GM23338 (cell line): ENCODE data around the gene TMPRSS3. TPM values are rescaled to one million over a fixed set of nuclear protein-coding genes. Genes with fewer than 3 reads are reported as not detected.

ENCODE experiments used
- ATAC-seq: fragments of 200-7000 bp; cut with Tn5 transposase; 3 replicates; pipeline ENCODE4 v1.9.1; 2020
- DNase-seq: peaks from one replicate; pipeline ENCODE4 v3.0.0-alpha.2; 2015; ENCODE audit warnings: low spot score
- H2AFZ ChIP-seq: fragments of 200-600 bp; sonication (generic); 2 replicates; pipeline ENCODE4 v1.8.0; 2016; ENCODE audit warnings: antibody characterized with exemption, mild to moderate bottlenecking, moderate library complexity
- H3F3A ChIP-seq: fragments of 200-600 bp; sonication (generic); replicated peaks from 2 replicates; pipeline ENCODE4 v1.8.0; 2017; ENCODE audit warnings: antibody characterized with exemption, mixed run types, low read depth
- H3K27ac ChIP-seq: fragments of 200-600 bp; sonication (generic); 2 replicates; pipeline ENCODE4 v1.6.1; 2016; ENCODE audit warnings: low read depth
- H3K27me3 ChIP-seq: fragments of 200-600 bp; sonication (generic); 2 replicates; pipeline ENCODE4 v1.8.0; 2016; ENCODE audit warnings: mild to moderate bottlenecking, mixed run types, moderate library complexity; ENCODE audit not compliant: insufficient read depth
- H3K36me3 ChIP-seq: fragments of 200-600 bp; sonication (generic); 2 replicates; pipeline ENCODE4 v1.8.0; 2016; ENCODE audit warnings: mild to moderate bottlenecking; ENCODE audit not compliant: insufficient read depth
- H3K4me1 ChIP-seq: fragments of 200-600 bp; sonication (generic); 2 replicates; pipeline ENCODE4 v1.8.0; 2016; ENCODE audit warnings: mild to moderate bottlenecking, moderate library complexity; ENCODE audit not compliant: insufficient read depth
- H3K4me2 ChIP-seq: fragments of 200-600 bp; sonication (generic); 2 replicates; pipeline ENCODE4 v1.7.1; 2017; ENCODE audit warnings: mixed run types
- H3K4me3 ChIP-seq: fragments of 200-600 bp; sonication (generic); 2 replicates; pipeline ENCODE4 v1.6.1; 2016; ENCODE audit warnings: mixed run types
- H3K79me2 ChIP-seq: fragments of 200-600 bp; sonication (generic); replicated peaks from 2 replicates; pipeline ENCODE4 v1.8.0; 2017; ENCODE audit warnings: mild to moderate bottlenecking; ENCODE audit not compliant: insufficient read depth
- H3K9me2 ChIP-seq: fragments of 200-600 bp; sonication (generic); 2 replicates; pipeline ENCODE4 v1.8.0; 2017; ENCODE audit not compliant: insufficient read depth
- H4K20me1 ChIP-seq: fragments of 200-600 bp; sonication (generic); replicated peaks from 2 replicates; pipeline ENCODE4 v1.8.0; 2017; ENCODE audit warnings: mild to moderate bottlenecking; ENCODE audit not compliant: insufficient read depth
- H3K27ac Mint-ChIP-seq: 2 replicates; pipeline ENCODE4 v1.8.0; 2020; ENCODE audit warnings: inconsistent platforms, mild to moderate bottlenecking, moderate library complexity, mixed read lengths
- H3K27me3 Mint-ChIP-seq: 3 replicates; pipeline ENCODE4 v1.8.0; 2022; ENCODE audit warnings: low read depth, mild to moderate bottlenecking, moderate library complexity, mixed read lengths, inconsistent platforms; ENCODE audit not compliant: insufficient read depth, poor library complexity
- H3K36me3 Mint-ChIP-seq: 3 replicates; pipeline ENCODE4 v1.8.0; 2021; ENCODE audit warnings: low read depth, mild to moderate bottlenecking, inconsistent platforms, moderate library complexity, mixed read lengths
- H3K4me1 Mint-ChIP-seq: 3 replicates; pipeline ENCODE4 v1.8.0; 2020; ENCODE audit warnings: mild to moderate bottlenecking, inconsistent platforms, mixed read lengths
- H3K4me3 Mint-ChIP-seq: 3 replicates; pipeline ENCODE4 v1.8.0; 2021; ENCODE audit warnings: moderate library complexity, mild to moderate bottlenecking, inconsistent platforms, mixed read lengths
- H3K9me3 Mint-ChIP-seq: 3 replicates; pipeline ENCODE4 v1.8.0; 2020; ENCODE audit warnings: moderate library complexity, mild to moderate bottlenecking, inconsistent platforms, mixed read lengths
- CREB1 ChIP-seq: fragments of 250-450 bp; sonication (Bioruptor Pico); IDR thresholded peaks from 2 replicates; pipeline ENCODE4 v1.5.0; 2020; ENCODE audit warnings: low read depth, mild to moderate bottlenecking, moderate library complexity
- CTCF ChIP-seq, 2 experiments: fragments of 200-600 bp in 1 of 2; sonication (generic) in 1 of 2; conservative IDR thresholded peaks; 2 replicates each; pipeline versions ENCODE4 v1.5.1 to v1.6.1; 2016 to 2017; ENCODE audit warnings: antibody characterized with exemption in 2 of 2, low read depth in 2 of 2, mild to moderate bottlenecking in 2 of 2, moderate library complexity in 1 of 2
- EZH2 ChIP-seq: fragments of 200-600 bp; sonication (generic); IDR thresholded peaks from one replicate; pipeline ENCODE4 v1.8.0; 2017; ENCODE audit warnings: antibody characterized with exemption, mild to moderate bottlenecking, low read depth; ENCODE audit not compliant: unreplicated experiment
- EZH2phosphoT487 ChIP-seq: fragments of 200-600 bp; sonication (generic); IDR thresholded peaks from one replicate; pipeline ENCODE4 v1.8.1; 2018; ENCODE audit warnings: antibody characterized with exemption; ENCODE audit not compliant: unreplicated experiment
- JUNB ChIP-seq: IDR thresholded peaks from one replicate; pipeline ENCODE4 v1.6.1; 2016; ENCODE audit warnings: antibody characterized with exemption; ENCODE audit not compliant: unreplicated experiment
- NANOG ChIP-seq: IDR thresholded peaks from 2 replicates; pipeline ENCODE4 v1.6.1; 2016; ENCODE audit warnings: antibody characterized with exemption, borderline replicate concordance
- POLR2AphosphoS5 ChIP-seq: IDR thresholded peaks from 2 replicates; pipeline ENCODE4 v1.6.1; 2016; ENCODE audit warnings: antibody characterized with exemption, low read depth
- REST ChIP-seq: IDR thresholded peaks from one replicate; pipeline ENCODE4 v1.6.1; 2018; ENCODE audit warnings: antibody characterized with exemption; ENCODE audit not compliant: unreplicated experiment
- ZNF114 ChIP-seq: fragments of 250-450 bp; sonication (Bioruptor Pico); IDR thresholded peaks from 2 replicates; pipeline ENCODE4 v1.5.0; 2020; ENCODE audit warnings: mild to moderate bottlenecking, moderate library complexity
- ZNF331 ChIP-seq: fragments of 250-450 bp; sonication (Bioruptor Pico); IDR thresholded peaks from 2 replicates; pipeline ENCODE4 v1.5.0; 2020; ENCODE audit warnings: low read depth, mild to moderate bottlenecking, moderate library complexity
- ZNF462 ChIP-seq: fragments of 250-450 bp; sonication (Bioruptor Pico); IDR thresholded peaks from 2 replicates; pipeline ENCODE4 v1.5.0; 2020; ENCODE audit warnings: mild to moderate bottlenecking, moderate library complexity
- polyA plus RNA-seq: library from polyadenylated mRNA; unstranded; fragments of >200 nt; fragmentation: Nextera tagmentation; extraction: Ambion mirVana; gene quantifications from 2 replicates; pipeline ENCODE4 v1.2.1, GENCODE V29; 2016
- total RNA-seq: library from RNA; depleted of rRNA; stranded (reverse); fragments of >200 nt; shearing (Covaris generic); gene quantifications from 2 replicates; pipeline ENCODE4 v1.2.3, GENCODE V29; 2014
- TF ChIP-seq, protein P1 (sequence below): IDR thresholded peaks from 2 replicates; pipeline ENCODE4 v1.6.1; 2016; ENCODE audit warnings: antibody characterized with exemption

Gene TMPRSS3
- total and polyA plus RNA-seq, 2 experiments from 2014 or later: 0.17 TPM; not detected in 1

DNA sequence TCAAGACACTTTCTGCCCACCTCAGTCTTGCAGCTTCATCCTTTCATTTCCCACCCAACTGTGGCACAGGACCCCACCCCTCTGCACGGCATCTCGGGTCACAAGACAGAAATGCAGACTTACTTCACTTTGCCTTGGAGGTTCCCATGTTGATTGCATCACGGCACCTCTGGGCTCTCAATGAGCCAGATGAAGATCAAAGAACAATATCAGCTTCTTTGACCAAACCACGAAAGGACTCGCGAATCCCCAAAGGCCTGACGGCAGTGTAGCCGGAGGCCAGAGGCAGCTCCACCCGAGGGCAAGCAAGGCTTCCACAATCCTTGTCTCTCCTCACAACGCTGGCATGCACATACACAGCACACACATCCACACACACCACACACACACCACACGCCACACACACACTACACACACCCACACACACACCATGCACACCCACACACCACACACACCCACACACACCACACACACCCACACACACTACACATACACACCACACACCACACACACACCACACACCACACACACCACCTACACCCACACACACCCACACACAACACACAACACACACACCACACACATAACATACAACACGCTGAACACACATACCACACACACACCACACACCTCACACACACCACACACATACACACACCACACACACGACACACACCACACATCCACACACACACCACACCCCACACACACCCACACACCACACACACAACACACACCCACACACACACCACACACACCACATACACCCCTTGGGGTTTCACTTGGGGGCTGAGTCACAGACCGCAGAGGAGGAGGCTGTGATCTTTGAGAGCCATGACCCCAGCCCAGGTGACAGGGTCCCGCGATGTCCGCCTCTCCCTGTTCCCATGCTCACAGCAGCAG, 43.7 kb upstream of the TMPRSS3 start:
- Mint-ChIP-seq H3K36me3 (no peaks in the 10 kb centered on the region), H3K27me3 (peaks cover 5% of the 10 kb centered on the region), H3K27ac (no peak overlapping the region), H3K4me3 (no peak overlapping the region), H3K4me1 (0 out of 3 replicates have a peak, but pooled peaks cover 2% of the 10 kb centered on the region), H3K9me3 (peaks cover 4% of the 10 kb centered on the region; the same call in 2 of the 3 replicates)
- H3K9me2 ChIP-seq: no peaks in the 10 kb centered on the region
- no peaks in the 10 kb centered on the region for H3F3A ChIP-seq
- H3K4me1 ChIP-seq: no peaks in the 10 kb centered on the region
- no peak for TF ChIP-seq ZNF114
- no peak for TF ChIP-seq REST
- TF ChIP-seq NANOG: no peak
- no peak for TF ChIP-seq EZH2phosphoT487
- TF ChIP-seq POLR2AphosphoS5: no peak
- TF ChIP-seq CTCF (conservative IDR thresholded peaks at IDR 0.05; ENCODE audit: low read depth in 2 of 2): no peak
- TF ChIP-seq CREB1 (CRISPR knock-in tag): no peak
- TF ChIP-seq, protein P1, sequence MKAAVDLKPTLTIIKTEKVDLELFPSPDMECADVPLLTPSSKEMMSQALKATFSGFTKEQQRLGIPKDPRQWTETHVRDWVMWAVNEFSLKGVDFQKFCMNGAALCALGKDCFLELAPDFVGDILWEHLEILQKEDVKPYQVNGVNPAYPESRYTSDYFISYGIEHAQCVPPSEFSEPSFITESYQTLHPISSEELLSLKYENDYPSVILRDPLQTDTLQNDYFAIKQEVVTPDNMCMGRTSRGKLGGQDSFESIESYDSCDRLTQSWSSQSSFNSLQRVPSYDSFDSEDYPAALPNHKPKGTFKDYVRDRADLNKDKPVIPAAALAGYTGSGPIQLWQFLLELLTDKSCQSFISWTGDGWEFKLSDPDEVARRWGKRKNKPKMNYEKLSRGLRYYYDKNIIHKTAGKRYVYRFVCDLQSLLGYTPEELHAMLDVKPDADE: no peak
- TF ChIP-seq EZH2: no peak
- TF ChIP-seq ZNF331 (CRISPR knock-in tag): no peak
- no peak for TF ChIP-seq JUNB
- TF ChIP-seq ZNF462 (CRISPR knock-in tag): no peak
- H2AFZ ChIP-seq: no peak overlapping the region
- H3K27me3 ChIP-seq: no peaks in the 10 kb centered on the region
- H4K20me1 ChIP-seq: no peaks in the 10 kb centered on the region
- H3K4me3 ChIP-seq: no peak overlapping the region
- no peak overlapping the region for H3K27ac ChIP-seq
- no peak overlapping the region for H3K4me2 ChIP-seq
- ATAC-seq (no peak), DNase-seq (no peak)
- H3K79me2 ChIP-seq: no peaks in the 10 kb centered on the region
- no peaks in the 10 kb centered on the region for H3K36me3 ChIP-seq
